Upper lobe of left lung (tissue), 4 donors: ENCODE data around the gene SLC40A1.

Experiments used
- POLR2AphosphoS5 ChIP-seq, 2 donors: sonication (generic); formaldehyde crosslinking; IDR thresholded peaks; one replicate each; pipeline ENCODE4 v1.5.1; 2017; ENCODE audit warnings: antibody characterized with exemption in 2 of 2
- TF ChIP-seq, protein P1 (sequence below), 6 experiments: fragments of 450-650 bp in 4 of 6; fragments of 200-600 bp in 2 of 6; sonication (generic) in 2 of 6; IDR thresholded peaks; one replicate each; pipeline ENCODE4 v1.5.1; 2016 to 2019; ENCODE audit warnings: antibody characterized with exemption in 6 of 6

DNA sequence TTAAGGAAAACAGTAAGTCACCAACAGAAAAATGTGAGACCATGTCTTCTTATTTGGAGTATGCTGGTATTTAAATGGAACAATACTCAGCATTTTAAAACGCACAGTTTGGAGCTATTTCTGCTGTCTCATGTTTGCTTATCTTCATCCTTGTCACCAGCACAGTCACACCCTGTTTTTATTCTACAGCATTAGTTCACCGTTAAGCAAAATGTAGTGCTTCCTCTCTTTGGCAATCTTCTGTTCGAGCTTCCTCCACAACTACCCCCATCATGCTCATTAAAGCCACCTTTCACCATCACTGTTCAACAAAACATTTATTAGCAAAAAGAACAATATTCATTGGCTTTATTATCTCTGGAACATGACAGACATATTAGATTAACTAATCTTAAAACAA is 64.0 kb downstream of the SLC40A1 start:
- TF ChIP-seq, protein P1, sequence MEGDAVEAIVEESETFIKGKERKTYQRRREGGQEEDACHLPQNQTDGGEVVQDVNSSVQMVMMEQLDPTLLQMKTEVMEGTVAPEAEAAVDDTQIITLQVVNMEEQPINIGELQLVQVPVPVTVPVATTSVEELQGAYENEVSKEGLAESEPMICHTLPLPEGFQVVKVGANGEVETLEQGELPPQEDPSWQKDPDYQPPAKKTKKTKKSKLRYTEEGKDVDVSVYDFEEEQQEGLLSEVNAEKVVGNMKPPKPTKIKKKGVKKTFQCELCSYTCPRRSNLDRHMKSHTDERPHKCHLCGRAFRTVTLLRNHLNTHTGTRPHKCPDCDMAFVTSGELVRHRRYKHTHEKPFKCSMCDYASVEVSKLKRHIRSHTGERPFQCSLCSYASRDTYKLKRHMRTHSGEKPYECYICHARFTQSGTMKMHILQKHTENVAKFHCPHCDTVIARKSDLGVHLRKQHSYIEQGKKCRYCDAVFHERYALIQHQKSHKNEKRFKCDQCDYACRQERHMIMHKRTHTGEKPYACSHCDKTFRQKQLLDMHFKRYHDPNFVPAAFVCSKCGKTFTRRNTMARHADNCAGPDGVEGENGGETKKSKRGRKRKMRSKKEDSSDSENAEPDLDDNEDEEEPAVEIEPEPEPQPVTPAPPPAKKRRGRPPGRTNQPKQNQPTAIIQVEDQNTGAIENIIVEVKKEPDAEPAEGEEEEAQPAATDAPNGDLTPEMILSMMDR (IDR thresholded peaks at IDR 0.05) = no peak
- TF ChIP-seq POLR2AphosphoS5 (IDR thresholded peaks at IDR 0.05) = no peak
